ENCODE results near the gene PKD2. TPM values are rescaled to one million over a fixed set of nuclear protein-coding genes. Genes with fewer than 3 reads are reported as not detected.
A peak's percentile ranks its signal among the peaks of the same experiment; 100 is the strongest.

The PKD2 gene
- 37.6 and 43.2 TPM in 2 replicates for total RNA-seq (2014; rRNA removed; shearing (Covaris generic))

DNA sequence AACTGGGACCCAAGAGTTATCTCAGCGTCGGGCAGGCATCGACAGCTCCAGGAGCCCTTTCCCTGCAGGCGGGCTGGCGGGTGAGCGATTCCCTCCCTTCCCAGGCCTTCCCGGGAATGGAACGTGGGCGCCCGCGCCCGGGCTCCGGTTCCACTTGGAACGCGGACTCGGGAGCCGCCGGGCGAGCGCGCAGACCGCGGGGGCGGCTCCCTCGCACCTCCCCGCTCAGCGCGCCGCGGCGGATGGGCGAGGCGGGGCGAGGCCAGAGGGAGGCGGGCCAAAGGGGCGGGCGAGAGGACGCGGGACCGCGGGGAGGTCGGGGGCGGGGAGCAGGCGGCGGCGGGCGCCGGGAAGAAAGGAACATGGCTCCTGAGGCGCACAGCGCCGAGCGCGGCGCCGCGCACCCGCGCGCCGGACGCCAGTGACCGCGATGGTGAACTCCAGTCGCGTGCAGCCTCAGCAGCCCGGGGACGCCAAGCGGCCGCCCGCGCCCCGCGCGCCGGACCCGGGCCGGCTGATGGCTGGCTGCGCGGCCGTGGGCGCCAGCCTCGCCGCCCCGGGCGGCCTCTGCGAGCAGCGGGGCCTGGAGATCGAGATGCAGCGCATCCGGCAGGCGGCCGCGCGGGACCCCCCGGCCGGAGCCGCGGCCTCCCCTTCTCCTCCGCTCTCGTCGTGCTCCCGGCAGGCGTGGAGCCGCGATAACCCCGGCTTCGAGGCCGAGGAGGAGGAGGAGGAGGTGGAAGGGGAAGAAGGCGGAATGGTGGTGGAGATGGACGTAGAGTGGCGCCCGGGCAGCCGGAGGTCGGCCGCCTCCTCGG is at the start of gene PKD2:
Gene PKD2 (plus strand): TSS at position 332 of the 818 bp plus-strand sequence. CDS start 99 bp downstream, at position 431.
- H3K4me3 ChIP-seq: peak within 1 kb of the TSS; percentile 97
- peak within 1 kb of the TSS; percentile 64 for H3K27ac ChIP-seq
- no peaks in the 10 kb centered on the region for H3K9me3 ChIP-seq (replicated peaks)
- peaks cover 5% of the 10 kb centered on the region for H3K36me3 ChIP-seq
- H3K4me1 ChIP-seq (replicated peaks): peaks cover 25% of the 10 kb centered on the region
- DNase-seq (ENCODE audit: low read depth in 1 of 2, low spot score in 2 of 2): peak; percentile 66 to 82
- no peaks in the 10 kb centered on the region for H3K27me3 ChIP-seq (replicated peaks)

DNA sequence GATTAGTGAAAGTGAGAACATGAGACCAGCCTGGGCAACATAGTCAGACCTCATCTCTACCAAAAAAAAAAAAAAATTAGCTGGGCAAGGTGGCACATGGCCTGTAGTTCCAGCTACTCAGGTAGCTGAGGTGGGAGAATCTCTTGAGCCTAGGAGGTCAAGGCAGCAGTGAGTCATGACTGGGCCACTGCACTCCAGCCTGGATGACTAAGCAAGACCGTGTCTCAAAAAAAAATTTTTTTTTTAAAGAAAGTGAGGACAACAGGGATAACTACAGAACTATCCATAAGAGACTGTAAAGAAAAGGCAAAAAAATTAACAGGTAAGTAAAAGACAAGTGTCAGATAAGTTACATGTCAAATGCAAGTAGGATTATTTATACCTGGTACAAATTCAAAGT is 45.4 kb upstream of the PKD2 start:
- no peaks in the 10 kb centered on the region for H3K4me1 ChIP-seq (replicated peaks)
- no peaks in the 10 kb centered on the region for H3K27me3 ChIP-seq (replicated peaks)
- H3K36me3 ChIP-seq: no peaks in the 10 kb centered on the region
- H3K9me3 ChIP-seq (replicated peaks): no peaks in the 10 kb centered on the region
- no peak for DNase-seq (ENCODE audit: low read depth in 1 of 2, low spot score in 2 of 2)
- H3K4me3 ChIP-seq: no peak overlapping the region
- H3K27ac ChIP-seq: no peak overlapping the region

DNA sequence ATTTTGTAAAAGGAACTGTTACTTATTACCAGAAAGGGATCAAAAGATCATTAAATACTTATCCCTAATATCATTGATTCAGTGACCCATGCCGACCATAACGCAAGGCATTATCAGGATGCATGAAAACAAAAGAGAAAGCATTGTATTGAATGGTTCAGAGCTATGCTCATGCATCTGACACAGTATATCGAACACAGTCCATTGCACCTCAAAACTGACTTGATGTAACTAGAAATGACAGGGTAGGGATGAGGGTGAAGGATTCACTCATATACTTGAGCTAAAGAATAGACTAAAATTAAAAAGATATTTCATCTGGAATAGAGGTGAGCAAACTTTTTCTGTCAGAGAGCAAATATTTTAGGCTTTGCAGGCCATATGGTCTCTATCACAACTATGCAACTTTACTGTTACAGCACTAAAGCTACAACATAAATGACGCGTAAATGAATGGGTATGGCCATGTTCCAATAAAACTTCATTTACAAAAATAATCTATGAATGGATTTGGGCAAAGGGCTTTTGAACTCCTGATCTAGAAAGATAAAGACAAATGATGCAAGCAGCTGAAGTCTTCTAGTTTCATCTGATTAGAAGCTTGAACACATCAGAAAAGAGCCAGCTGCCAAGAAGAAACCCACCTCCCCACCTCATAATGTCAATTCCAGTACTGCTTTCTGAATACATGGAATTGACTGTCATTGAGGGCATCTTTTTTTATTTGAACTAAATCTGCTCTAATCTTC is 44.9 kb upstream of the PKD2 start:
- Histone ChIP-seq H3K27me3 (replicated peaks) (no peaks in the 10 kb centered on the region), H3K27ac (no peak overlapping the region), H3K36me3 (no peaks in the 10 kb centered on the region), H3K4me1 (replicated peaks) (no peaks in the 10 kb centered on the region), H3K4me3 (no peak overlapping the region), H3K9me3 (replicated peaks) (no peaks in the 10 kb centered on the region)
- DNase-seq (ENCODE audit: low read depth in 1 of 2, low spot score in 2 of 2): no peak

DNA sequence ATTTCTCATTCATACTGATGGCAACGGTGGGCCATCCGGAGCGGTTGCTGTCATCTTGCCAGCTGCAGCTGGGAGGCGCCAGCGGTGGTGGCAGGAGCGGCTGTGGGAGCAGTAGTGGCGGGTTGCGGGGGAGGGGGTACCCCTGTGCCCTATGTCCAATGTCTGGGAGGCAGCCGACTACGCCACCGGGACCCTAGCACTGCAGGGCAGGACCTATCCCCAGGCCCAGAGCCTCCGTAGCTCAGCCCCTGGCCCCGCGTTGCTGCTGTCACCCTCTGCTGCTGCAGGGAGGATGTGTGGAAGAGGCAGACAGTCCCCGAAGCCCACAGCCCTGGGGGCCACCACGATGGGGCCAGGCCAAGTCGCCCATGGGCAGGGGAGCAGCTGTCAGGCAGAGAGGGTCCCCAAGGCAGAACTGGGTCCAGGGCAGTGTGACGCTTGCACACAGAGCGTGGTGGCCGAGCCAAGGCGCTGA is 41.9 kb upstream of the PKD2 start:
- Histone ChIP-seq H3K4me3 (no peak overlapping the region), H3K27ac (no peak overlapping the region), H3K36me3 (no peaks in the 10 kb centered on the region), H3K9me3 (replicated peaks) (no peaks in the 10 kb centered on the region), H3K27me3 (replicated peaks) (no peaks in the 10 kb centered on the region), H3K4me1 (replicated peaks) (no peaks in the 10 kb centered on the region)
- no peak for DNase-seq (ENCODE audit: low read depth in 1 of 2, low spot score in 2 of 2)

DNA sequence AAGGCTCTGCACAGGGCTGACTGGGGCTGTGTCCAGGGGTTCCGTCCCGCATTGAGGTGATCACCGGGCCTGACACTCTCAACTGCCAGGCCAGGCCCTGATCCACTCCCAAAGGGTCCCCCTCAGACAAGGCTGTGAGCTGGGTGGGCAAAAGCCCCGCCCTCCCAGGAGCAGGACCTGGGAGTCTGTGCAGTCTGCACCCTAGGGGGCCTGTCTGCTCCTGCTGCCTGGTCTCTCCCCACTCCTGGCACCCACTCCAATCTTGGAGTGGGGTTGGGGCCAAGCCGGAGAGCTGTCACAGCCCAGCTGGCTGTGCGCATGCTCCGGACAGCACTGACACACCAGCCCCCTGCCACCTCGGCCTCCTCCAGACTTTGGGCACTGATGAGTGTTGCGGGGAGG is 41.3 kb upstream of the PKD2 start:
- Histone ChIP-seq H3K4me3 (no peak overlapping the region), H3K4me1 (replicated peaks) (no peaks in the 10 kb centered on the region), H3K9me3 (replicated peaks) (no peaks in the 10 kb centered on the region), H3K36me3 (no peaks in the 10 kb centered on the region), H3K27ac (no peak overlapping the region), H3K27me3 (replicated peaks) (no peaks in the 10 kb centered on the region)
- DNase-seq (ENCODE audit: low read depth in 1 of 2, low spot score in 2 of 2): no peak

DNA sequence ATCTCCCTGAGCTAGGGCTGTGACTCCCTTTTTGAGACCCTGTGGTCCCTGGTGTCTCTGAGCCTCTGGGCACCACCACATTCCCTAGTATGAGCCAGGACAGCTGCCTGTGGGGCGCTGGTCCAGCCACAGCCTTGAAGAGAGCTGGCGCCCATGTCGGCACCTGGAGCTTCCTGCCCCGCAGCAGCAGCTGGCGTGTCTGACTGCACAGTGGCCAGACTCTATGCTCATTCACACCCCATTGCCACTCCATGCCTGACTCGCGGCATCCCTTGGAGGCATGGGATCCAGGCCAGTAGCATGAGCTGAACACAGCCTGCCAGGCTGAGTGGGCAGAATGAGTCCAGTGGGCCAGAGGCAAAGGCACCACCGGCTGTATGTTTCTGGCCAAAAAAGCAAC is 40.2 kb upstream of the PKD2 start:
- Histone ChIP-seq H3K36me3 (no peaks in the 10 kb centered on the region), H3K4me1 (replicated peaks) (no peaks in the 10 kb centered on the region), H3K27ac (no peak overlapping the region), H3K27me3 (replicated peaks) (no peaks in the 10 kb centered on the region), H3K4me3 (no peak overlapping the region), H3K9me3 (replicated peaks) (no peaks in the 10 kb centered on the region)
- no peak for DNase-seq (ENCODE audit: low read depth in 1 of 2, low spot score in 2 of 2)

DNA sequence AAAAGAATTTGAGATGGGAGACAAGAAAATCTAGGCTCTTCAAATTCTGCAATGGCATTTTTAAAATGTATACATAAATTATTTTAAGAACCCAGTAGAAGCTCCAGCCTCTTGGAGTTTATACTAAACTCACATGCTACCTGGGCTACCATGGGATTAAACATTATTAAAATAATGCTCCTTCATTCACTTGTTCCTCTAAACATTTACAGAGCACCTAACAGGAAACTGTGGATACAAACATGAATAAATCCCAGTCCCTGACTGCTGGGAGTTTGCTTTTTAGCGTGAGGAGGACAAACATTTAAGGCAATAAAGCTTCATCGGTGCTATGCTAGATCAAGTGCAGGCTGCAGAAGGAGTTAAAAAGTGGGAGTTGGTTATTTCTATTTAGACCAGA is 37.3 kb upstream of the PKD2 start:
- no peaks in the 10 kb centered on the region for H3K27me3 ChIP-seq (replicated peaks)
- no peaks in the 10 kb centered on the region for H3K36me3 ChIP-seq
- H3K4me1 ChIP-seq (replicated peaks): peaks cover 9% of the 10 kb centered on the region
- no peaks in the 10 kb centered on the region for H3K9me3 ChIP-seq (replicated peaks)
- H3K4me3 ChIP-seq: no peak overlapping the region
- no peak for DNase-seq (ENCODE audit: low read depth in 1 of 2, low spot score in 2 of 2)
- no peak overlapping the region for H3K27ac ChIP-seq

DNA sequence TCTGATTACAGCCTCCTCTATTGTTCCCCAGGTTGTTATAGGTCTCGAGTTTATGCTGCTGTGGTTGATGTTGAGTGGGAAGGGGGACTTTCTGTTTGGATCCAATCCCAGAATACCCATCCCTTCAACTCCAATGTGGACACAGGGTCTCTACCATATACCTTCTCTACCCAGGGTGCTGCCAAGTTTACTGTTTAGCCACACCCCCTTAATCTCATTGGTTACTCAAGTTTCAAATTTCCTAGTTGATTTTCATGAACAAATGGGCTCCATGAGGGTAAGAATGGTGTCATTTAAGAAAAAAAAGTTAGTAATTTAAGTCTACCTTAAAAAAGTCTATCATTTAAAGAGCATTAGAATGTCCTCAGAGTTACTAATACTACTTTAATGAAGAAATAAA is 35.6 kb upstream of the PKD2 start:
- no peak for DNase-seq (ENCODE audit: low read depth in 1 of 2, low spot score in 2 of 2)
- H3K4me3 ChIP-seq: no peak overlapping the region
- H3K4me1 ChIP-seq (replicated peaks): peaks cover 14% of the 10 kb centered on the region
- no peaks in the 10 kb centered on the region for H3K27me3 ChIP-seq (replicated peaks)
- no peaks in the 10 kb centered on the region for H3K36me3 ChIP-seq
- no peaks in the 10 kb centered on the region for H3K9me3 ChIP-seq (replicated peaks)
- no peak overlapping the region for H3K27ac ChIP-seq

DNA sequence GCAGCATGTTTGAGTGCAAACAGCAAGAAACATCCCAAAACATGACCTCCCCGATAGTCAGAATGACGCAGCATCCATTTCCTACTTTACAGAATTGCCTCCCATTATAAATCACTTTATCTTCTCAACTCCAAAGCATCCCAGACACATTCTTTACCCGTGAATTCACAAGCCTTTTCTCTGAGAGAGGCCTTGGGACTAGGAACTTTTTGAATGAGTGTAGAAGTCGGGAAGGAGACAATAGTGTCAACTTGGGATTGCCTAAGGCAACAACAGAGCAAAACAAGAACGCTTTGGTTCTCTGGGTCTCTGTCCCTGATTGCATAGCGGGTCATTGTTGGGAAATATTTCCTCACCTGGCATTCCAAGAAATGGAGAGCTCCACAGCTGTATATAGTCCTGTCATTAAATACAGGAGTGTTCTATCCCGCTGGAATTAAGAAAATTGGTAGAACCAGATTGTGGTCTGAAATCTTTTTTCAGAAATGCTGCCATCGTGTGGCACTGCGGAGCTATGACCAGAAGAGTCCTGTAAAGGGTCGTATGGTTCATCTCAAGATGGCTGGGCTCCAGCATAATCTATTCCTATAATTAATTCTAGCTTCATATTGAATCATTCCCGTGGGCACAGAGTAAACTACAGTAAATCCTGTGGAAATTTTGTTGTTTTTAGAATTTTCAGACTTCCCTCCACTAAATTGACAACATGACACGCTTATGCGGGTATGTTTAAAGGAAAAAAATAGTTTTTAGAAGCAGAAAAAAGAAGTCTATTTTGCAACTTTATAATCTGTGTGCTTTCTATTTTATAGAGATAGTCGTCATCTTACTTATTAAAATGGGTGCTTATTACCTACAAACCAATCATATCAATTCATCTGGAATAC is 33.9 kb upstream of the PKD2 start:
- Histone ChIP-seq H3K27ac (peak overlapping the region; percentile 87), H3K36me3 (no peaks in the 10 kb centered on the region), H3K4me1 (replicated peaks) (peaks cover 14% of the 10 kb centered on the region), H3K9me3 (replicated peaks) (no peaks in the 10 kb centered on the region), H3K27me3 (replicated peaks) (no peaks in the 10 kb centered on the region), H3K4me3 (peak overlapping the region; percentile 22)
- DNase-seq (ENCODE audit: low read depth in 1 of 2, low spot score in 2 of 2): peak; percentile 68 to 90

DNA sequence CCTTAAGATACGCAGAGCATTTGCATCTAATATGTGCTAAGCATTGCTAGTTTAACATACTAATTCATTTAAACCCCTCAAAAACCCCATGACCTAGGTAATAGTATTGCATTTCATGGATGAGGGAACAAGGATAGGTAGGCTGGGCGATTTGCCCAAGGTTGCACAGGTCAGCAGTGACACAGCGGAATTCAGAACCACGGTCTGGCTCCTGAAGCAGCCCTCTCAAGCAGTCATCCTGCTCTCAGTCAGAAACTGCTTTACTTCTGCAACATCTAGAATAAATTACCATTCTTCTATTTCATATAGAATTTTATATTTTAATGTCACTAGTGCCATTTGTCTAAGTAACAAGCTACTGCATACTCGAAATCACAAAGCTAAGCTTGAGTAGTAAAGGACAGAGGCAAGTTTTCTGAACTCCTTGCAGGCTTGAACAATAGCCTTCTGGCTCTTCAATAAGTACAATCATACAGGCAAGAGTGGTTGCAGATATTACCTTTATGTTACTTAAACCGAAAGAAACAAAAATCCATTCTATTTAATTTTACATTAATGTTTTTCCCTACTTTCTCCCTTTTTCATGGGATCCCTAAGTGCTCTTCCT is 32.5 kb upstream of the PKD2 start:
- H3K27ac ChIP-seq: no peak overlapping the region
- DNase-seq (ENCODE audit: low read depth in 1 of 2, low spot score in 2 of 2): no peak

DNA sequence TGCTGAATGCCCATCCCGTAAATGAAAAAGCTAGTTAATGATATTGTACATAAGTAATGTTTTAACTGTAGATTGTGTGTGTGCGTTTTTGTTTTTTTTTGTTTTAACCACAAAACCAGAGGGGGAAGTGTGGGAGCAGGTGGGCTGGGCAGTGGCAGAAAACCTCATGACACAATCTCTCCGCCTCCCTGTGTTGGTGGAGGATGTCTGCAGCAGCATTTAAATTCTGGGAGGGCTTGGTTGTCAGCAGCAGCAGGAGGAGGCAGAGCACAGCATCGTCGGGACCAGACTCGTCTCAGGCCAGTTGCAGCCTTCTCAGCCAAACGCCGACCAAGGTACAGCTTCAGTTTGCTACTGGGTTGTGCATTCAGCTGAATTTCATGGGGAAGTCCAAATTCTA is 32.0 kb upstream of the PKD2 start, which contains the start of gene SPP1:
Gene SPP1 (plus strand): TSS at position 249 of the 400 bp plus-strand sequence. CDS start 1,182 bp downstream, outside the sequence.
- no peaks in the 10 kb centered on the region for H3K36me3 ChIP-seq
- H3K27me3 ChIP-seq (replicated peaks): no peaks in the 10 kb centered on the region
- peaks cover 14% of the 10 kb centered on the region for H3K4me1 ChIP-seq (replicated peaks)
- no peaks in the 10 kb centered on the region for H3K9me3 ChIP-seq (replicated peaks)
- DNase-seq (ENCODE audit: low read depth in 1 of 2, low spot score in 2 of 2): no peak
- no peak within 1 kb of the TSS for H3K4me3 ChIP-seq
- H3K27ac ChIP-seq: no peak within 1 kb of the TSS

More for the DNA sequence above, 32.5 kb upstream of the PKD2 start:
- Histone ChIP-seq H3K27me3 (replicated peaks) (no peaks in the 10 kb centered on the region), H3K9me3 (replicated peaks) (no peaks in the 10 kb centered on the region), H3K36me3 (no peaks in the 10 kb centered on the region), H3K4me3 (no peak overlapping the region), H3K4me1 (replicated peaks) (peaks cover 14% of the 10 kb centered on the region)

DNA sequence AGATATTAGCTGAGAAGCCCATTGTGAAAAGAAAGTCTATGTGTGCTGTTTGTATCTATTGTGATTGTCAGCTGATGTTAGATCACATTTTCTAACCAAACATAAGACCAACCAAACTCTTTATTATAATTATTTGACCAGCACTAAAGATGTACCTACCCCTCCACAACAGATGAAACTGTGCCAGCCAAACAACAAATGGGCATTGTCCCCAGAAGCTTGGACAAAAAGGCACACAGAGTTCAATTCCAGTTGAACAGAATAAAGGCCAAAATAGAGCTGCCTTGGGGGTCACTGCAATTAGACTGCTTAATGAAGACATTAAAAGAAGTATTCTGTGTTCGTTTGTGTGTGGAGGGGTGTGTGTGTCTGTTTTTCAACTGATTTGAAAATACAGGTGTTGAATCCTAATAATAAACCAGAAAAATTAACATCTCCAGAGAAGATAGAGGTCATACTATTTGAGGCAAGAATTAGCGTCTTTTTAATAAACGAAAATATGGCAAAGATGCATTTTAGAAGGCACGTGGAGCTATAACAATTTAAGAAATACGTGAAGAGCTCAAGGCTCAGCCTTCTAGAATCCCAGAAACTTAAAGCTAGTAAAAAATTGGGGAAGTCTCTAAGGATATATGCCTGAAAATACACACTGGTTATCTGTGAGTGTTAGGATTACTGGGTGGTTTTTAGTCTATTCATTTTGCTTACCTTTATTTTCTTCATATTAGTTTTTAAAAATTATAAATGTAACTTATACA is 29.7 kb upstream of the PKD2 start:
- H3K36me3 ChIP-seq: no peaks in the 10 kb centered on the region
- no peak for DNase-seq (ENCODE audit: low read depth in 1 of 2, low spot score in 2 of 2)

More for the DNA sequence above, 29.7 kb upstream of the PKD2 start:
- Histone ChIP-seq H3K9me3 (replicated peaks) (no peaks in the 10 kb centered on the region), H3K27ac (no peak overlapping the region), H3K4me1 (replicated peaks) (peaks cover 11% of the 10 kb centered on the region), H3K4me3 (no peak overlapping the region), H3K27me3 (replicated peaks) (no peaks in the 10 kb centered on the region)

All from SJSA1 (cell line).